ENCODE data around the gene HOXB6.

The HOXB6 gene

GRCh38 chr17:48609759-48610281 is 5.0 kb upstream of the HOXB6 start:
- no peak for DNase-seq (ENCODE audit: low read depth)

GRCh38 chr17:48609033-48609432 is 4.2 kb upstream of the HOXB6 start:
- no peak for DNase-seq (ENCODE audit: low read depth)

GRCh38 chr17:48608494-48608834 is 3.7 kb upstream of the HOXB6 start:
- DNase-seq (ENCODE audit: low read depth) = no peak

- no peak for DNase-seq (ENCODE audit: low read depth)
Observed at GRCh38 chr17:48606892-48607614, 2.3 kb upstream of the HOXB6 start.

- DNase-seq (ENCODE audit: low read depth) = no peak
Observed at GRCh38 chr17:48605991-48606891, 1.5 kb upstream of the HOXB6 start.

- DNase-seq (ENCODE audit: low read depth) = no peak
Observed at GRCh38 chr17:48605409-48605919, 678 bp upstream of the HOXB6 start.

- DNase-seq (ENCODE audit: low read depth) = no peak
Observed at GRCh38 chr17:48603959-48604769, 622 bp downstream of the HOXB6 start.

- DNase-seq (ENCODE audit: low read depth) = no peak
Observed at GRCh38 chr17:48601539-48602425, 3.0 kb downstream of the HOXB6 start.

GRCh38 chr17:48601207-48601538 is 3.6 kb downstream of the HOXB6 start:
- DNase-seq (ENCODE audit: low read depth) = no peak

- no peak for DNase-seq (ENCODE audit: low read depth)
Observed at GRCh38 chr17:48600244-48601098, 4.3 kb downstream of the HOXB6 start.

- DNase-seq (ENCODE audit: low read depth) = no peak
Observed at GRCh38 chr17:48599354-48599753, 5.4 kb downstream of the HOXB6 start.

- no peak for DNase-seq (ENCODE audit: low read depth)
Observed at GRCh38 chr17:48598736-48599135, 6.0 kb downstream of the HOXB6 start.

GRCh38 chr17:48597778-48598631 is 6.8 kb downstream of the HOXB6 start:
- no peak for DNase-seq (ENCODE audit: low read depth)

GRCh38 chr17:48597528-48597777 is 7.3 kb downstream of the HOXB6 start:
- DNase-seq (ENCODE audit: low read depth) = no peak

GRCh38 chr17:48596735-48597527 is 7.9 kb downstream of the HOXB6 start:
- no peak for DNase-seq (ENCODE audit: low read depth)

- DNase-seq (ENCODE audit: low read depth) = no peak
Observed at GRCh38 chr17:48596000-48596734, 8.6 kb downstream of the HOXB6 start.

- DNase-seq (ENCODE audit: low read depth) = no peak
Observed at GRCh38 chr17:48595278-48595999, 9.3 kb downstream of the HOXB6 start.

Measured in iris pigment epithelial cell (primary cell).